ENCODE measurements around the gene WSCD1.

- TF ChIP-seq POLR2A (IDR thresholded peaks at IDR 0.05) (no peak), CTCF (IDR thresholded peaks at IDR 0.05) (no peak)
Observed at GRCh38 chr17:6140728-6141330, 70.7 kb downstream of the WSCD1 start.

Measured in adrenal gland (tissue), 5 donors.